KOPT-K1 (cell line): ENCODE measurements around the gene OCIAD2.
"Not testable (repeated sequence)": the region's sequence is repeated elsewhere in the genome, so short reads cannot be mapped to it uniquely, and the experiment has no call there.

ENCODE experiments used
- H3K27ac ChIP-seq: fragments of 200-600 bp; sonication (generic); 2 replicates; pipeline ENCODE4 v1.5.1; 2016; ENCODE audit warnings: antibody characterized with exemption, mild to moderate bottlenecking, low read depth, low read length; ENCODE audit not compliant: poor library complexity, severe bottlenecking
- H3K36me3 ChIP-seq: fragments of 200-600 bp; sonication (generic); 2 replicates; pipeline ENCODE4 v1.5.1; 2017; ENCODE audit warnings: antibody characterized with exemption, mild to moderate bottlenecking, low read length, moderate library complexity; ENCODE audit not compliant: insufficient read depth
- H3K9me3 ChIP-seq: fragments of 200-600 bp; sonication (generic); 2 replicates; pipeline ENCODE4 v1.5.1; 2017; ENCODE audit warnings: antibody characterized with exemption, low read length, mild to moderate bottlenecking; ENCODE audit not compliant: insufficient read depth, poor library complexity, severe bottlenecking

OCIAD2 gene

GRCh38 chr4:48853604-48854394 is 52.8 kb downstream of the OCIAD2 start:
- Histone ChIP-seq H3K36me3 (peaks cover 91% of the 10 kb centered on the region), H3K27ac (no peak overlapping the region), H3K9me3 (no peaks in the 10 kb centered on the region)

- Histone ChIP-seq H3K9me3 (no peaks in the 10 kb centered on the region), H3K36me3 (peaks cover 90% of the 10 kb centered on the region)
Measured at GRCh38 chr4:48851651-48852050, 54.9 kb downstream of the OCIAD2 start.

DNA sequence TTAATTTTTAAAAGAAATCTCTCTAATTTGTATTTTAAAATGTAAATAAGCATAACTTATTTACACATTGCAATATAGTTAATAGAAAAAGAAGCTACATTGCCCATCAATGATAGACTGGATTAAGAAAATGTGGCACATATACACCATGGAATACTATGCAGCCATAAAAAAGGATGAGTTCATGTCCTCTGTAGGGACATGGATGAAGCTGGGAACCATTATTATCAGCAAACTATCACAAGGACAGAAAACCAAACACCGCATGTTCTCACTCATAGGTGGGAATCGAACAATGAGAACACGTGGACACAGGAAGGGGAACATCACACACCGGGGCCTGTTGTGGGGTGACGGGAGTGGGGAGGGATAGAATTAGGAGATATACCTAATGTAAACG is 57.8 kb downstream of the OCIAD2 start:
- H3K9me3 ChIP-seq, H3K27ac ChIP-seq: not testable (repeated sequence)
- peaks cover 92% of the 10 kb centered on the region for H3K36me3 ChIP-seq

More at GRCh38 chr4:48851651-48852050, 54.9 kb downstream of the OCIAD2 start:
- H3K27ac ChIP-seq: no peak overlapping the region

- no peaks in the 10 kb centered on the region for H3K9me3 ChIP-seq
- peaks cover 94% of the 10 kb centered on the region for H3K36me3 ChIP-seq
- no peak overlapping the region for H3K27ac ChIP-seq
Measured at GRCh38 chr4:48844843-48845242, 61.7 kb downstream of the OCIAD2 start.

DNA sequence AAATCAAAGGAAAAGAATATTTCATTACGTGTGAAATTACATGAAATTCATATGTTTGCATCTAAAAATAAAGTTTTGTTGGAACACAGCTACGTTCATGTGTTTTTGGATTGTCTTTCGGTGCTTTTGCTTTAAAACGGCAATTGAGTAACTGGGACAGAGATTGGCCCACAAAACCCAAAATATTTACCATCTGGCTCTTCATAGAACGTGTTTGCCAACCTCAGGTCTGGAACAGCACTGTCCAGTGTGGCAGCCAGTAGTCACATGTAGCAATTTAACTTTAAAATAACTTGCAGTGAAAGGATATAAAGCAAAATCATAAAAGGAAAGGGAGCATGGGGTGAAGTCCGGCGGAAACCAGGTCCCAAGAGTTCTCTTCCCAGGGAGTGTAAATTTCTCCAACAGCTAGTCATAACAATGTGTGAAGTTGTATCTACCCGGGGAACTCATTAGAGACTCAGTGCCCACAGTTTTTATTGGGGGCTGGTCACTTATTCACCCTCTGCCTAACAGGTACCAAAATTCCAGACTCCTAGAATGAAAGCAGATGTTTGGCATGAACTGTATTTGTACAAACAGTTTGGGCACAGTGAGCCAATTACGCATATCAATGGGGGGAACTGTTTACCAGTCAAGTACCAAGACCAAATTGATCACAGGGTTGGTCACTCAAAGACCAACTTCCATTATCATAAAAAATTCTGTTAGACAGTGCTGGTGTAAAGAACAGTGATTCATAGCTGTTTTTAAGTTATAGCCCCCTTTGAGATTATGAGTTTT is 65.3 kb downstream of the OCIAD2 start:
- no peak overlapping the region for H3K27ac ChIP-seq
- peaks cover 100% of the 10 kb centered on the region for H3K36me3 ChIP-seq
- no peaks in the 10 kb centered on the region for H3K9me3 ChIP-seq

GRCh38 chr4:48836658-48837057 is 69.9 kb downstream of the OCIAD2 start:
- Histone ChIP-seq H3K27ac (no peak overlapping the region), H3K9me3 (no peaks in the 10 kb centered on the region), H3K36me3 (peaks cover 90% of the 10 kb centered on the region)
